Muscle layer of duodenum (tissue), 2 donors: ENCODE results near the gene FXYD2.

Experiments
- H3K27ac ChIP-seq: one replicate; pipeline ENCODE4 v1.7.0; 2013; ENCODE audit warnings: mild to moderate bottlenecking, low read length
- H3K27me3 ChIP-seq: one replicate; pipeline ENCODE4 v1.7.0; 2013; ENCODE audit warnings: low read depth, mild to moderate bottlenecking, control low read depth, low read length
- H3K36me3 ChIP-seq, 2 donors: one replicate each; pipeline ENCODE4 v1.7.0; 2013; ENCODE audit warnings: low read length in 2 of 2, control low read depth in 1 of 2, mild to moderate bottlenecking in 1 of 2; ENCODE audit not compliant: insufficient read depth in 2 of 2, control insufficient read depth in 1 of 2
- H3K4me1 ChIP-seq, 2 donors: one replicate each; pipeline ENCODE4 v1.7.0; 2013; ENCODE audit warnings: low read length in 2 of 2, mild to moderate bottlenecking in 2 of 2, control low read depth in 1 of 2, moderate library complexity in 1 of 2; ENCODE audit not compliant: insufficient read depth in 2 of 2, control insufficient read depth in 1 of 2
- H3K4me3 ChIP-seq, 2 donors: one replicate each; pipeline ENCODE4 v1.7.0; 2013; ENCODE audit warnings: low read length in 2 of 2, low read depth in 1 of 2, mild to moderate bottlenecking in 1 of 2
- H3K9me3 ChIP-seq, 2 donors: one replicate each; pipeline ENCODE4 v1.7.0; 2013; ENCODE audit warnings: low read length in 2 of 2, control low read depth in 1 of 2, mild to moderate bottlenecking in 1 of 2; ENCODE audit not compliant: control insufficient read depth in 1 of 2
- donor health status: healthy.

Gene FXYD2

GRCh38 chr11:117839936-117840813, 15.6 kb upstream of the FXYD2 start:
- peaks cover 0 to 34% of the 10 kb centered on the region in 2 donors for H3K36me3 ChIP-seq
- no peaks in the 10 kb centered on the region for H3K27me3 ChIP-seq
- no peak overlapping the region for H3K27ac ChIP-seq
- no peaks in the 10 kb centered on the region for H3K9me3 ChIP-seq
- H3K4me3 ChIP-seq = no peak overlapping the region
- peaks cover 0 to 7% of the 10 kb centered on the region in 2 donors for H3K4me1 ChIP-seq

- H3K4me1 ChIP-seq = peaks cover 0 to 7% of the 10 kb centered on the region in 2 donors
- H3K4me3 ChIP-seq = no peak overlapping the region
- H3K27ac ChIP-seq = no peak overlapping the region
- no peaks in the 10 kb centered on the region for H3K27me3 ChIP-seq
- peaks cover 0 to 34% of the 10 kb centered on the region in 2 donors for H3K36me3 ChIP-seq
- no peaks in the 10 kb centered on the region for H3K9me3 ChIP-seq
Observed at GRCh38 chr11:117839380-117839881, 14.9 kb upstream of the FXYD2 start.

- Histone ChIP-seq H3K4me3 (no peak overlapping the region), H3K4me1 (peaks cover 0 to 7% of the 10 kb centered on the region in 2 donors), H3K36me3 (peaks cover 0 to 34% of the 10 kb centered on the region in 2 donors), H3K9me3 (no peaks in the 10 kb centered on the region), H3K27me3 (no peaks in the 10 kb centered on the region), H3K27ac (no peak overlapping the region)
Observed at GRCh38 chr11:117838901-117839300, 14.4 kb upstream of the FXYD2 start.

GRCh38 chr11:117837791-117838190, 13.2 kb upstream of the FXYD2 start:
- Histone ChIP-seq H3K36me3 (peaks cover 0 to 34% of the 10 kb centered on the region in 2 donors), H3K4me1 (peaks cover 0 to 7% of the 10 kb centered on the region in 2 donors)

DNA sequence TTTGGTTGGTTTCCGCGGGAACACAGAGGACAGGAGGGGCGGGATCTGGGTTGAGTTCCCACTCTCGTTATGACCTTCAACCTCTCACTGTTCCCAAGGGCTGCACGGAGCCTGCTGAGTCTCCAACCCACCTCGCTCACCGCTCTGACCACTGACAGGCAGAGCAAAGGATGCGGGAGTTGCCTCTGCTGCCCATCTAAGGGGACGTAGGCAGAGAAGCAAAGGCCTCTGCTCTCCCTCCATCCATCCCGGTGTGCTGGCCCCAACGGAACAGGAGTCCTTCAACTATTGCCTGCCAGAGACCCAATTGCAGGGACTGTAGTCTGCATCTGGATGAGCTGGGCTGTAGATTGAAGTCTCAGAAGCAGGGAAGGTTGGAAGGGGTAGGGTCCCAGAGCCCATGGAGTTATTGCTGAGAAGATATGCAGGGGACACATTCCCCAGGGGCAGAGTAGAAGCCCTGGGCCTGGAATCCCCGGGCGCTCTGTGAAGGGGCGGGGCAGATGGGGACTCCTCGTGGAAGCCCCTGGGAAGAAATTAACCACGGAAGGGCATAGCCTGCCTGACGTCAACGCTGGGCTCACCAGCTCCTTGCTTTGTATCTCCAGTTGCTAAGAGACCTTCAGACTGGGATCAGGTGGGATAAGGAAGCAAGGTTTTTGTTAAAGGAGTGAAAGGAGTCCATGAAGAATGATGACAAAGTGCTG, 12.7 kb upstream of the FXYD2 start:
- Histone ChIP-seq H3K9me3 (no peaks in the 10 kb centered on the region), H3K36me3 (peaks cover 0 to 34% of the 10 kb centered on the region in 2 donors), H3K27me3 (no peaks in the 10 kb centered on the region), H3K4me1 (peaks cover 0 to 3% of the 10 kb centered on the region in 2 donors), H3K27ac (no peak overlapping the region), H3K4me3 (no peak overlapping the region)

More at GRCh38 chr11:117837791-117838190, 13.2 kb upstream of the FXYD2 start:
- no peak overlapping the region for H3K27ac ChIP-seq
- no peak overlapping the region for H3K4me3 ChIP-seq
- H3K27me3 ChIP-seq = no peaks in the 10 kb centered on the region
- H3K9me3 ChIP-seq = no peaks in the 10 kb centered on the region

GRCh38 chr11:117836077-117836960, 11.8 kb upstream of the FXYD2 start:
- H3K27me3 ChIP-seq = no peaks in the 10 kb centered on the region
- H3K9me3 ChIP-seq = no peaks in the 10 kb centered on the region
- no peak overlapping the region for H3K4me3 ChIP-seq
- no peak overlapping the region for H3K27ac ChIP-seq
- H3K4me1 ChIP-seq = peaks cover 0 to 7% of the 10 kb centered on the region in 2 donors
- peaks cover 0 to 29% of the 10 kb centered on the region in 2 donors for H3K36me3 ChIP-seq

DNA sequence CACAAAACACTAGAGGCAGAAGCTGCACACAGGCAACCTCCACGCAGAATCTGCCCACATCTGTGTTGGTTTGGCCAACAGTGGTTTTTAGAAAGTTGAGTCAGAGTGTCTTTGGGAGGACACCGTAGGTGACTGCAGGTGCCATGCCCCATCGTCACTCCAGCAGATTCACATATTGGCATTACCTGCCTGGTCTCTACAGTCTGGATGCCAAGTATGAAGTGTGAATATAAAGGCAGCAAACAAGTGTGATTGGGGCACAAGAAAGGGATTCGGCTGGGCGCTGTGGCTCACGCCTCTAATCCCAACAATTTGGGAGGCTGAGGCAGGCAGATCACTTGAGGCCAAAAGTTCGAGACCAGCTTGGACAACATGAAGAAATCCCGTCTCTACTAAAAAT, 11.0 kb upstream of the FXYD2 start:
- Histone ChIP-seq H3K27me3 (no peaks in the 10 kb centered on the region), H3K36me3 (peaks cover 0 to 24% of the 10 kb centered on the region in 2 donors), H3K4me1 (peaks cover 2 to 14% of the 10 kb centered on the region in 2 donors), H3K27ac (no peak overlapping the region), H3K9me3 (no peaks in the 10 kb centered on the region), H3K4me3 (no peak overlapping the region)

GRCh38 chr11:117834838-117835443, 10.4 kb upstream of the FXYD2 start:
- Histone ChIP-seq H3K4me3 (no peak overlapping the region), H3K4me1 (peaks cover 6 to 15% of the 10 kb centered on the region in 2 donors), H3K36me3 (peaks cover 0 to 19% of the 10 kb centered on the region in 2 donors), H3K9me3 (no peaks in the 10 kb centered on the region), H3K27me3 (no peaks in the 10 kb centered on the region), H3K27ac (no peak overlapping the region)

- no peak overlapping the region for H3K4me3 ChIP-seq
- no peaks in the 10 kb centered on the region for H3K27me3 ChIP-seq
Observed at GRCh38 chr11:117834068-117834810, 9.7 kb upstream of the FXYD2 start.

DNA sequence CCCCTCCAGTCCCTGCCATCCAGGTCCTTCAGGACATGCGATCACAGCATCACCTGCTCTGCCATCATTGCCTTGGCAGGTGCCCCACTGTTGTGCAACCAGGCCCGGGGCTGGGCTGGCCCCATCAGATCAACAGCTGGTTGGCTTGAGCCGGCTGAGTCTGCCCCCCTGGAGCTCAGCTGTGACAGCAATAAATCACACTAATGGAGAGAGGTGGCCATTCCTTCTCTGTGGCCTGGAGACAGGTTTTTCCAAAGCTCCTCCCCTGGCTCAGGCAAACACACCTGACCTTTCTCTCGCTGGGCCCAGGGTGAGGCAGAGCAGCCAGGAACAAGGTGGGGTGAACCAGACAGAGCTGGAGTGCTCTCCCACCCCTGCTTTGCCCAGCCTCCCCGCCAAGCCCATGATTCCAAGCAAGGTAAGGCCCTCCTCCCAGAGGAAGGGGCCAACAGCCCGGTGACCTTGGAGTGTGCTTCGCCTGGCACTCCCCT, 8.9 kb upstream of the FXYD2 start:
- peak overlapping the region; percentile 26 for H3K27ac ChIP-seq
- no peaks in the 10 kb centered on the region for H3K9me3 ChIP-seq
- H3K36me3 ChIP-seq = peaks cover 0 to 5% of the 10 kb centered on the region in 2 donors
- H3K4me1 ChIP-seq = peaks cover 12 to 18% of the 10 kb centered on the region in 2 donors
- no peaks in the 10 kb centered on the region for H3K27me3 ChIP-seq
- no peak overlapping the region for H3K4me3 ChIP-seq

More at GRCh38 chr11:117834068-117834810, 9.7 kb upstream of the FXYD2 start:
- H3K36me3 ChIP-seq = peaks cover 0 to 12% of the 10 kb centered on the region in 2 donors
- peak overlapping the region; percentile 26 for H3K27ac ChIP-seq
- peaks cover 6 to 15% of the 10 kb centered on the region in 2 donors for H3K4me1 ChIP-seq
- no peaks in the 10 kb centered on the region for H3K9me3 ChIP-seq
